PFSK-1 (cell line): ENCODE data around the gene NPC1L1.

Source experiments
- FOXP2 ChIP-seq: optimal IDR thresholded peaks from 2 replicates; pipeline ENCODE3; 2011; ENCODE audit warnings: borderline replicate concordance, control low read depth, inconsistent platforms; ENCODE audit not compliant: insufficient read depth; ENCODE audit errors: extremely low read length, extremely low read depth
- POLR2AphosphoS5 ChIP-seq: IDR thresholded peaks from 2 replicates; pipeline ENCODE4 v1.6.1; 2012; ENCODE audit warnings: low read depth, mild to moderate bottlenecking, control low read depth, low read length, moderate library complexity
- SIN3A ChIP-seq: IDR thresholded peaks from 2 replicates; pipeline ENCODE4 v1.6.1; 2012; ENCODE audit warnings: mild to moderate bottlenecking, low read length, moderate library complexity, borderline replicate concordance; ENCODE audit not compliant: insufficient read depth
- TAF1 ChIP-seq: IDR thresholded peaks from 2 replicates; pipeline ENCODE4 v1.6.1; 2012; ENCODE audit warnings: low read length, control low read depth, borderline replicate concordance; ENCODE audit not compliant: insufficient read depth
- TF ChIP-seq, protein P1 (sequence below), 2 experiments: IDR thresholded peaks; 2 replicates each; pipeline versions ENCODE4 v1.6.1 to v1.8.0; 2011 to 2012; ENCODE audit warnings: low read depth in 2 of 2, low read length in 2 of 2, control low read depth in 1 of 2, inconsistent platforms in 1 of 2, mild to moderate bottlenecking in 1 of 2, moderate library complexity in 1 of 2; ENCODE audit not compliant: insufficient read depth in 1 of 2

Gene NPC1L1

DNA sequence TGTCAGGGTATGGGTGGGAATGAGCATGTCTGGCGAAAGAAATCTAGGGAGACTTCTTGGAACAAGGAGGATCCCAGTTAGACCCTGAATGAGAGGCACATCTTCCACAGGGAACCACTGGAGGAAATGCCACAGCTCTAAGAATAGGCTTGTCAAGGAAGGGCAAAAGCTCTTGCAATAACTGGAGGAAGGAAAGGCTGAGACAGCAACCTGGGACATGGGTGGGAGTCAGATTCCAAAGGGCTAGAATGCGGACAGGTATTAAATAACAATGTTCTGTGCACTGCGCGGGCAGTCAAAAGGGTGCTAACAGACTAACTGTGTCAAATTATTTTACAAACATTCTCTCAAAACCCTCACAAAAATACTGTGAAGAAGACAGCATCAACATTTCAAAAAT, 55.1 kb downstream of the NPC1L1 start:
- no peak for TF ChIP-seq SIN3A
- no peak for TF ChIP-seq FOXP2
- TF ChIP-seq TAF1 = no peak
- no peak for TF ChIP-seq POLR2AphosphoS5
- TF ChIP-seq, protein P1, sequence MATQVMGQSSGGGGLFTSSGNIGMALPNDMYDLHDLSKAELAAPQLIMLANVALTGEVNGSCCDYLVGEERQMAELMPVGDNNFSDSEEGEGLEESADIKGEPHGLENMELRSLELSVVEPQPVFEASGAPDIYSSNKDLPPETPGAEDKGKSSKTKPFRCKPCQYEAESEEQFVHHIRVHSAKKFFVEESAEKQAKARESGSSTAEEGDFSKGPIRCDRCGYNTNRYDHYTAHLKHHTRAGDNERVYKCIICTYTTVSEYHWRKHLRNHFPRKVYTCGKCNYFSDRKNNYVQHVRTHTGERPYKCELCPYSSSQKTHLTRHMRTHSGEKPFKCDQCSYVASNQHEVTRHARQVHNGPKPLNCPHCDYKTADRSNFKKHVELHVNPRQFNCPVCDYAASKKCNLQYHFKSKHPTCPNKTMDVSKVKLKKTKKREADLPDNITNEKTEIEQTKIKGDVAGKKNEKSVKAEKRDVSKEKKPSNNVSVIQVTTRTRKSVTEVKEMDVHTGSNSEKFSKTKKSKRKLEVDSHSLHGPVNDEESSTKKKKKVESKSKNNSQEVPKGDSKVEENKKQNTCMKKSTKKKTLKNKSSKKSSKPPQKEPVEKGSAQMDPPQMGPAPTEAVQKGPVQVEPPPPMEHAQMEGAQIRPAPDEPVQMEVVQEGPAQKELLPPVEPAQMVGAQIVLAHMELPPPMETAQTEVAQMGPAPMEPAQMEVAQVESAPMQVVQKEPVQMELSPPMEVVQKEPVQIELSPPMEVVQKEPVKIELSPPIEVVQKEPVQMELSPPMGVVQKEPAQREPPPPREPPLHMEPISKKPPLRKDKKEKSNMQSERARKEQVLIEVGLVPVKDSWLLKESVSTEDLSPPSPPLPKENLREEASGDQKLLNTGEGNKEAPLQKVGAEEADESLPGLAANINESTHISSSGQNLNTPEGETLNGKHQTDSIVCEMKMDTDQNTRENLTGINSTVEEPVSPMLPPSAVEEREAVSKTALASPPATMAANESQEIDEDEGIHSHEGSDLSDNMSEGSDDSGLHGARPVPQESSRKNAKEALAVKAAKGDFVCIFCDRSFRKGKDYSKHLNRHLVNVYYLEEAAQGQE (IDR thresholded peaks at IDR 0.05; ENCODE audit: insufficient read depth in 1 of 2, low read depth in 2 of 2, low read length in 2 of 2) = no peak

DNA sequence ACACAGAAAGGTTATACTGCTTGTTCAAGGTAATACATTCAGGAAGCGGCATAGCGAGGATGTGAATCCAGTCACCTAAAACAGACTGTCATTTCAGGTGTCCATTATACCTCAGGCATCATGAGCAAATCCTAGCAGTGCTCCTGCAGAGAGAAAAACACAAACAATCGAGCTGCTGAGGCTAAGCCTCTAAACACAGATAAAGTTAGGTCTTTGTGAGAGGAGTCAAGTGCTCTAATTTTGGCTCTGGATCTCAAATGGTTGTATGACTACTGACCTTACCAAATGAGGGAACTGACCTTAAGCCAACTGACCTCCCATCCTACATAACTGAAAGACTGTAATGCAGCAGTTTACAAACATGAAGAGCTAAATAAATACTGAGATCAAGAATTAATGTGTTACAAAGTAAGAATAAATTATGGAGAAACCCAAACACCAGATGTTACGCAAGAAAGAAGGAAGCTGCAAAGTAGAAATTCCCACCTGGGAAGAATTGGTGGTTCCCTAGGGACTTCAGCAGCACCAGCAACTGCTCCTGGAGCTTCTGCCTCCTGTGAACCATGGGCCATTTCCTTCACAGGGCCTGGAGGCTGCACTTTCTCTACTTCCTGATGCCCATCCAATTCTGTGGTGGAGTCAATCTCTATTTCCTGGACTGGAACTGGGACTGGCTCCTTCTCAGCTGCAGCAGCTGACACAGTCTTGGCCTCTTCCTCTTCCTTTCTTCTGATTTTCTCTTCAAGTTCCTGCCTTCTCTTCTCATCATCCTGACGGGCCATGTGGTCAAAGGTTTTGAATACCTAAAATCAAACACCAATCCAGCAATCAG, 56.4 kb downstream of the NPC1L1 start:
- TF ChIP-seq, protein P1 (IDR thresholded peaks at IDR 0.05; ENCODE audit: insufficient read depth in 1 of 2, low read depth in 2 of 2, low read length in 2 of 2) = peak in 1 of 2 experiments; percentile 10; a peak in 1 of 4 replicates
- TF ChIP-seq FOXP2 (no peak), POLR2AphosphoS5 (no peak), SIN3A (no peak)

DNA sequence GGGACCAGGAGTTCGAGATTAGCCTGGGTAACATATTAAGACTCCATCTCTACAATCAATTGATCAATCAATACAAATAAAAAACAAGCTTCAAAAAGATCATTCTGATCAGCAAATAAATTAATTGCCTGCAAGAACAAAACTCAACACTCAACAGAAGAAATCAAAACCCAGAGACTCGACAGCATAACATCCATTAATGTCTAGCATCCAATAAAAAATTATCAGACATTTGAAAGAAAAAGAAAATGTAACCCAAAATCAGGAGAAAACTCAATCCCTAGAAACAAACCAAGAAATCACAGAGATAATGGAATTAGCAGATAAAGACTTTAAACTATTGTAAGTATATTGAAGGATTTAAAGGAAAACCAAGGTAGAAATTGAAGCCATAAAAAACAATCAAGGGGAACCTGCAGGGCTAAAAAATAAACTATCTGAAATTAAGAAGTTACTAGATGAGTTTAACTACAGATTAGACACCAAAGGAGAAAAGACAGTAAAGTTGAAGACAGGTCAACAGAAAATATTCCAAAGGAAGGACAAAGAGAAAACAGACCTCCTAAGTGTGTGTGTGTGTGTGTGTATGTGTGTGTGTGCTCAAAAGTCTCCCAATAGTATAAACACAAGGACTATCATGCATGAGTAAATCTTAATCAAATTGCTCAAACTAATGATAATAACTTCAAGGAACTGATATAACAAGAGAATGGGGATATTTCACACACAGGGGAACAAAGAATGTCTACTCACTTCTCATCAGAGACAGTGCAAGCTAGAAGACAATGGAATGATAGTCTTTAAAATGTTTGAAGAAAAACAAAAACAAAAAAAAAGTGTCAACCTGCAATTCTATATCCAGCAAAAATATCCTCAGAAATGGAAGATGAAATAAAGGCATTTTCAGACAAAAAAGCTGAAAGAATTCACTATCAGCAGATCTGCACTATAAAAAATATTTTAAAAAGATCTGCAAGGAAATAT, 58.3 kb downstream of the NPC1L1 start:
- TF ChIP-seq POLR2AphosphoS5 (no peak), SIN3A (no peak), TAF1 (no peak), FOXP2 (no peak)
- TF ChIP-seq, protein P1 (IDR thresholded peaks at IDR 0.05; ENCODE audit: insufficient read depth in 1 of 2, low read depth in 2 of 2, low read length in 2 of 2) = no peak

DNA sequence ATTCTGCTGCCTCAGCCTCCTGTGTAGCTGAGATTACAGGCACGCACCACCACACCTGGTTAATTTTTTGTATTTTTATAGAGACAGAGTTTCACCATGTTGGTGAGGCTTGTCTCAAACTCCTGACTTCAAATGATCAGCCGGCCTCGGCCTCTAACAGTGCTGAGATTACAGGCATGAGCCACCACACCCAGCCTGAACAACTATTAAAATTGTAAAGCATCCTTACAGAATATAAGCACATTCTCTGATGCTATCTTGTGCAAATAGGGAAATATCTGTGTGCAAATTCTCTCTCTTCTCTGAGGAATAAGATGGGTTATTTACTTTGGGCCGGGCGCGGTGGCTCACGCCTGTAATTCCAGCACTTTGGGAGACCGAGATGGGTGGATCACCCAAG, 63.2 kb downstream of the NPC1L1 start:
- no peak for TF ChIP-seq TAF1
- no peak for TF ChIP-seq SIN3A
- TF ChIP-seq POLR2AphosphoS5 = no peak
- TF ChIP-seq FOXP2 = no peak
- TF ChIP-seq, protein P1 (IDR thresholded peaks at IDR 0.05; ENCODE audit: insufficient read depth in 1 of 2, low read depth in 2 of 2, low read length in 2 of 2) = no peak
